Esophagus squamous epithelium (tissue), 4 donors: ENCODE measurements around the gene SPNS3.

Experiments
- POLR2A ChIP-seq, 4 donors: fragments of 450-650 bp; IDR thresholded peaks; one replicate each; pipeline ENCODE4 v1.6.1; 2017; ENCODE audit warnings: antibody characterized with exemption in 4 of 4, mild to moderate bottlenecking in 4 of 4, moderate library complexity in 3 of 4
- TF ChIP-seq, protein P1 (sequence below), 6 experiments: fragments of 450-650 bp in 4 of 6; fragments of 200-600 bp in 2 of 6; sonication (generic) in 2 of 6; IDR thresholded peaks; one replicate each; pipeline ENCODE4 v1.5.1; 2016 to 2019; ENCODE audit warnings: antibody characterized with exemption in 6 of 6, mild to moderate bottlenecking in 4 of 6, moderate library complexity in 4 of 6

DNA sequence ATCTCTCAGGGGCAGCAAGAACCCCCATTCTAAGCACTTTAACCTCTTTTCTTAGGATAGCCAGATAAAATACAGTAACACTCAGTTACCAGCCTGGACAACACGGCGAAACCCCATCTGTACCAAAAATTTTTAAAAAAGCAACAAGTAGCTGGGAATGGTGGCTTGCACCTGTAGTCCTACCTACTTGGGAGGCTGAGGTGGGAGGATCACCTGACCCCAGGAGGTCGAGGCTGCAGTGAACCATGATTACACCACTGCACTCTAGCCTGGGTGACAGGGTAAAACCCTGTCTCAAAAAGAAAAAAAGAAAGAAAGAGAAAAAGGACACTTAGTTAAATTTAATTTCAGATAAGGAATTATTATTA lies 38.6 kb upstream of the SPNS3 start:
- TF ChIP-seq, protein P1, sequence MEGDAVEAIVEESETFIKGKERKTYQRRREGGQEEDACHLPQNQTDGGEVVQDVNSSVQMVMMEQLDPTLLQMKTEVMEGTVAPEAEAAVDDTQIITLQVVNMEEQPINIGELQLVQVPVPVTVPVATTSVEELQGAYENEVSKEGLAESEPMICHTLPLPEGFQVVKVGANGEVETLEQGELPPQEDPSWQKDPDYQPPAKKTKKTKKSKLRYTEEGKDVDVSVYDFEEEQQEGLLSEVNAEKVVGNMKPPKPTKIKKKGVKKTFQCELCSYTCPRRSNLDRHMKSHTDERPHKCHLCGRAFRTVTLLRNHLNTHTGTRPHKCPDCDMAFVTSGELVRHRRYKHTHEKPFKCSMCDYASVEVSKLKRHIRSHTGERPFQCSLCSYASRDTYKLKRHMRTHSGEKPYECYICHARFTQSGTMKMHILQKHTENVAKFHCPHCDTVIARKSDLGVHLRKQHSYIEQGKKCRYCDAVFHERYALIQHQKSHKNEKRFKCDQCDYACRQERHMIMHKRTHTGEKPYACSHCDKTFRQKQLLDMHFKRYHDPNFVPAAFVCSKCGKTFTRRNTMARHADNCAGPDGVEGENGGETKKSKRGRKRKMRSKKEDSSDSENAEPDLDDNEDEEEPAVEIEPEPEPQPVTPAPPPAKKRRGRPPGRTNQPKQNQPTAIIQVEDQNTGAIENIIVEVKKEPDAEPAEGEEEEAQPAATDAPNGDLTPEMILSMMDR (IDR thresholded peaks at IDR 0.05), result no peak
- TF ChIP-seq POLR2A (IDR thresholded peaks at IDR 0.05), result no peak
